Activated CD4-positive, alpha-beta T cell treated with anti-CD3 and anti-CD28 coated beads for 36 hours (primary cell): ENCODE results near the gene MMP2. TPM values are rescaled to one million over a fixed set of nuclear protein-coding genes. Genes with fewer than 3 reads are reported as not detected.

Source experiments
- ATAC-seq: fragments of 200-7000 bp; cut with Tn5 transposase; one replicate; pipeline ENCODE4 v1.10.0; 2021; ENCODE audit warnings: mild to moderate bottlenecking, moderate library complexity
- CTCF ChIA-PET: fragments of 350-600 bp; sonication (Branson Sonifier 250); formaldehyde crosslinking; loops from one replicate; lab custom pipeline; 2021; ENCODE audit warnings: antibody characterized with exemption; lab: Charles Lee
- POLR2A ChIA-PET: fragments of 350-600 bp; sonication (Branson Sonifier 250); formaldehyde crosslinking; loops from one replicate; lab custom pipeline; 2021; ENCODE audit warnings: antibody characterized with exemption, inconsistent platforms; lab: Charles Lee
- DNase-seq: peaks from one replicate; pipeline ENCODE4 v3.0.0-alpha.2; 2020
- H3K27ac Mint-ChIP-seq: one replicate; pipeline ENCODE4 v1.8.0; 2021; ENCODE audit warnings: mixed read lengths
- H3K27me3 Mint-ChIP-seq: one replicate; pipeline ENCODE4 v1.8.0; 2021; ENCODE audit warnings: mixed read lengths
- H3K36me3 Mint-ChIP-seq: one replicate; pipeline ENCODE4 v1.8.0; 2021; ENCODE audit warnings: low read depth, mixed read lengths
- H3K4me1 Mint-ChIP-seq: one replicate; pipeline ENCODE4 v1.8.0; 2021; ENCODE audit warnings: mixed read lengths
- H3K4me3 Mint-ChIP-seq: one replicate; pipeline ENCODE4 v1.8.0; 2021; ENCODE audit warnings: mild to moderate bottlenecking, moderate library complexity, mixed read lengths
- H3K9me3 Mint-ChIP-seq: one replicate; pipeline ENCODE4 v1.8.0; 2021; ENCODE audit warnings: low read depth, mixed read lengths
- intact Hi-C, 2 experiments: fragments of 100-400 bp; cut with DNase I in 1 of 2; cut with micrococcal nuclease in 1 of 2; formaldehyde crosslinking; loops; one replicate each; pipeline versions ENCODE4 v1.14.2 to v1.15.1; 2022 to 2024; cut with DNase I, micrococcal nuclease
- total RNA-seq, 2 experiments: library from RNA; stranded (reverse); gene quantifications; one replicate each; pipeline ENCODE4 v1.2.3, GENCODE V29; 2021

The MMP2 gene
- total RNA-seq, 2 experiments from 2014 or later: not detected

GRCh38 chr16:55505333-55506015 is 26.5 kb downstream of the MMP2 start:
- Mint-ChIP-seq H3K9me3 (no peaks in the 10 kb centered on the region), H3K27me3 (peaks cover 25% of the 10 kb centered on the region), H3K4me1 (peaks cover 12% of the 10 kb centered on the region), H3K4me3 (no peak overlapping the region), H3K36me3 (no peaks in the 10 kb centered on the region), H3K27ac (no peak overlapping the region)
- no peak for ATAC-seq
- CTCF ChIA-PET: no interaction called here
- POLR2A ChIA-PET: no interaction called here
- intact Hi-C loops: no loop called here
- DNase-seq: no peak

- Mint-ChIP-seq H3K27me3 (peaks cover 27% of the 10 kb centered on the region), H3K4me1 (peaks cover 9% of the 10 kb centered on the region), H3K36me3 (no peaks in the 10 kb centered on the region), H3K4me3 (no peak overlapping the region), H3K27ac (no peak overlapping the region), H3K9me3 (no peaks in the 10 kb centered on the region)
- POLR2A ChIA-PET: no interaction called here
- intact Hi-C loops: no loop called here
- no peak for ATAC-seq
- CTCF ChIA-PET: no interaction called here
- no peak for DNase-seq
These were observed 27.1 kb downstream of the MMP2 start for GRCh38 chr16:55506083-55506482.

- Mint-ChIP-seq H3K27ac (no peak overlapping the region), H3K9me3 (no peaks in the 10 kb centered on the region), H3K27me3 (peaks cover 27% of the 10 kb centered on the region), H3K36me3 (no peaks in the 10 kb centered on the region), H3K4me1 (peaks cover 9% of the 10 kb centered on the region), H3K4me3 (no peak overlapping the region)
- ATAC-seq (no peak), DNase-seq (no peak)
- CTCF ChIA-PET: no interaction called here
- intact Hi-C loops: no loop called here
- POLR2A ChIA-PET: interaction anchor here (0.6 kb wide), 1 partner anchor 1894 kb away, joined by 4 read pairs; no protein-coding TSS in a partner anchor
These were observed 27.7 kb downstream of the MMP2 start for GRCh38 chr16:55506708-55507107.

GRCh38 chr16:55508271-55508921 is 29.4 kb downstream of the MMP2 start:
- no peaks in the 10 kb centered on the region for H3K36me3 Mint-ChIP-seq
- POLR2A ChIA-PET: no interaction called here
- DNase-seq (no peak), ATAC-seq (no peak)
- intact Hi-C loops: loop anchor here in 1 of 2 experiments (2.0 kb wide), 1 partner anchor 38 kb away; no protein-coding TSS in a partner anchor
- H3K4me1 Mint-ChIP-seq: peaks cover 9% of the 10 kb centered on the region
- no peak overlapping the region for H3K27ac Mint-ChIP-seq
- CTCF ChIA-PET: interaction anchor here (1.1 kb wide), 1 partner anchor 44 kb away, joined by 3 read pairs; no protein-coding TSS in a partner anchor
- H3K9me3 Mint-ChIP-seq: peaks cover 11% of the 10 kb centered on the region
- peak overlapping the region; percentile 43 for H3K4me3 Mint-ChIP-seq
- peaks cover 31% of the 10 kb centered on the region for H3K27me3 Mint-ChIP-seq

GRCh38 chr16:55508941-55509931 is 30.2 kb downstream of the MMP2 start, which contains the start of gene LPCAT2:
LPCAT2 (plus strand) TSS chr16:55509072; CDS start chr16:55509182, 110 bp downstream.
- CTCF ChIA-PET: interaction anchor here (1.1 kb wide), 1 partner anchor 44 kb away, joined by 3 read pairs; no protein-coding TSS in a partner anchor
- intact Hi-C loops: loop anchor here in 1 of 2 experiments (2.0 kb wide), 1 partner anchor 38 kb away; no protein-coding TSS in a partner anchor
- ATAC-seq: peak; percentile 99
- Mint-ChIP-seq H3K9me3 (peaks cover 11% of the 10 kb centered on the region), H3K27ac (no peak within 1 kb of the TSS), H3K4me1 (peaks cover 9% of the 10 kb centered on the region), H3K36me3 (no peaks in the 10 kb centered on the region), H3K27me3 (peaks cover 31% of the 10 kb centered on the region), H3K4me3 (peak within 1 kb of the TSS; percentile 43)
- DNase-seq: peak; percentile 82
- POLR2A ChIA-PET: no interaction called here

GRCh38 chr16:55510185-55510805 is 31.3 kb downstream of the MMP2 start:
- Mint-ChIP-seq H3K4me3 (no peak overlapping the region), H3K4me1 (peaks cover 9% of the 10 kb centered on the region), H3K27me3 (peaks cover 31% of the 10 kb centered on the region), H3K27ac (no peak overlapping the region), H3K9me3 (peaks cover 11% of the 10 kb centered on the region), H3K36me3 (no peaks in the 10 kb centered on the region)
- ChIA-PET CTCF (no interaction called here), POLR2A (no interaction called here)
- intact Hi-C loops: no loop called here
- DNase-seq (no peak), ATAC-seq (no peak)

- intact Hi-C loops: no loop called here
- H3K27me3 Mint-ChIP-seq: peaks cover 28% of the 10 kb centered on the region
- no peak for ATAC-seq
- H3K4me3 Mint-ChIP-seq: no peak overlapping the region
- peaks cover 11% of the 10 kb centered on the region for H3K9me3 Mint-ChIP-seq
- peaks cover 9% of the 10 kb centered on the region for H3K4me1 Mint-ChIP-seq
- ChIA-PET POLR2A (no interaction called here), CTCF (interaction anchor here (1.4 to 3.2 kb wide), 2 partner anchors 11 to 48 kb away, joined by 3 to 15 read pairs; no protein-coding TSS in a partner anchor)
- DNase-seq: no peak
- no peak overlapping the region for H3K27ac Mint-ChIP-seq
- no peaks in the 10 kb centered on the region for H3K36me3 Mint-ChIP-seq
These were observed 33.9 kb downstream of the MMP2 start for GRCh38 chr16:55512941-55513340.

- peaks cover 24% of the 10 kb centered on the region for H3K27me3 Mint-ChIP-seq
- no peaks in the 10 kb centered on the region for H3K36me3 Mint-ChIP-seq
- H3K4me3 Mint-ChIP-seq: no peak overlapping the region
- ChIA-PET CTCF (interaction anchor here (3.2 kb wide), 1 partner anchor 49 kb away, joined by 15 read pairs; no protein-coding TSS in a partner anchor), POLR2A (interaction anchor here (0.7 kb wide), 1 partner anchor 359 kb away, joined by 4 read pairs; no protein-coding TSS in a partner anchor)
- peaks cover 11% of the 10 kb centered on the region for H3K9me3 Mint-ChIP-seq
- peaks cover 7% of the 10 kb centered on the region for H3K4me1 Mint-ChIP-seq
- intact Hi-C loops: no loop called here
- no peak overlapping the region for H3K27ac Mint-ChIP-seq
- DNase-seq (no peak), ATAC-seq (no peak)
These were observed 34.6 kb downstream of the MMP2 start for GRCh38 chr16:55513616-55514015.

GRCh38 chr16:55515111-55515510 is 36.1 kb downstream of the MMP2 start:
- ATAC-seq (no peak), DNase-seq (no peak)
- intact Hi-C loops: no loop called here
- Mint-ChIP-seq H3K9me3 (peaks cover 12% of the 10 kb centered on the region), H3K36me3 (no peaks in the 10 kb centered on the region), H3K27me3 (peaks cover 13% of the 10 kb centered on the region), H3K4me1 (no peaks in the 10 kb centered on the region), H3K27ac (no peak overlapping the region), H3K4me3 (no peak overlapping the region)
- ChIA-PET CTCF (no interaction called here), POLR2A (interaction anchor here (1.1 kb wide), 1 partner anchor 52 kb away, joined by 3 read pairs; no protein-coding TSS in a partner anchor)

- Mint-ChIP-seq H3K4me3 (no peak overlapping the region), H3K27me3 (no peaks in the 10 kb centered on the region), H3K27ac (no peak overlapping the region), H3K36me3 (no peaks in the 10 kb centered on the region), H3K9me3 (peaks cover 7% of the 10 kb centered on the region), H3K4me1 (no peaks in the 10 kb centered on the region)
- no peak for ATAC-seq
- CTCF ChIA-PET: interaction anchor here (1.2 kb wide), 1 partner anchor 57 kb away, joined by 4 read pairs; no protein-coding TSS in a partner anchor
- DNase-seq: no peak
- intact Hi-C loops: no loop called here
- POLR2A ChIA-PET: no interaction called here
These were observed 42.8 kb downstream of the MMP2 start for GRCh38 chr16:55521792-55522191.
